ENCODE results near the gene ARF4.

DNA sequence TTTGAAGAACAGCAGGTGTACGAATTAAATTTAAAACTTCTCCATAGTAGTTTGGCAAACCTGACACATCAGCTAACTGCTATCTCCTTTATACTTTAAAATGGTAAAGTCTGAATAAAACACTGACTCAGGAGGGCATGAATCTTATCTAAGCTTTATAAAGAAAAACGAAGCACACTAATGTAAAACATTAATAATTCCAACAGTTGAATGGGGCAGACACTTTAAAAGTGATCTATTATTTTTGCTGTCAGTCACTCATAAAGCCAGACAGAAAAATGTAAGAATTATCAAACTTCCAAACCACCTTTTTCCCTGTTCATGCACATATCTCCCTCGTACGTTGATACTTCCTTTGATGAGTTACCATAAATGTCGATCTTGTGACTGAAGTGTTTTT is 2.6 kb downstream of the ARF4 start:
- TF ChIP-seq, protein P1, sequence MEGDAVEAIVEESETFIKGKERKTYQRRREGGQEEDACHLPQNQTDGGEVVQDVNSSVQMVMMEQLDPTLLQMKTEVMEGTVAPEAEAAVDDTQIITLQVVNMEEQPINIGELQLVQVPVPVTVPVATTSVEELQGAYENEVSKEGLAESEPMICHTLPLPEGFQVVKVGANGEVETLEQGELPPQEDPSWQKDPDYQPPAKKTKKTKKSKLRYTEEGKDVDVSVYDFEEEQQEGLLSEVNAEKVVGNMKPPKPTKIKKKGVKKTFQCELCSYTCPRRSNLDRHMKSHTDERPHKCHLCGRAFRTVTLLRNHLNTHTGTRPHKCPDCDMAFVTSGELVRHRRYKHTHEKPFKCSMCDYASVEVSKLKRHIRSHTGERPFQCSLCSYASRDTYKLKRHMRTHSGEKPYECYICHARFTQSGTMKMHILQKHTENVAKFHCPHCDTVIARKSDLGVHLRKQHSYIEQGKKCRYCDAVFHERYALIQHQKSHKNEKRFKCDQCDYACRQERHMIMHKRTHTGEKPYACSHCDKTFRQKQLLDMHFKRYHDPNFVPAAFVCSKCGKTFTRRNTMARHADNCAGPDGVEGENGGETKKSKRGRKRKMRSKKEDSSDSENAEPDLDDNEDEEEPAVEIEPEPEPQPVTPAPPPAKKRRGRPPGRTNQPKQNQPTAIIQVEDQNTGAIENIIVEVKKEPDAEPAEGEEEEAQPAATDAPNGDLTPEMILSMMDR (IDR thresholded peaks at IDR 0.05 in 2 of 3, conservative IDR thresholded peaks at IDR 0.05 in 1 of 3; ENCODE audit: borderline replicate concordance in 1 of 3, insufficient read depth in 1 of 3, low read depth in 2 of 3, low read length in 2 of 3): no peak
- no peak for TF ChIP-seq POLR2AphosphoS5 (IDR thresholded peaks at IDR 0.05; ENCODE audit: low read depth, low read length)
